ENCODE data around the gene ERC2. TPM values are rescaled to one million over a fixed set of nuclear protein-coding genes. Genes with fewer than 3 reads are reported as not detected.

ERC2 gene
- total RNA-seq, 1 experiment from 2014 or later: 0.77 TPM

- Histone ChIP-seq H4K20me1 (ENCODE audit: low read length) (no peaks in the 10 kb centered on the region), H3K9me2 (replicated peaks; ENCODE audit: low read length) (no peaks in the 10 kb centered on the region), H3K27ac (ENCODE audit: low read length) (no peak overlapping the region), H3K79me2 (ENCODE audit: low read length) (no peaks in the 10 kb centered on the region), H3K4me3 (ENCODE audit: low read length) (no peak overlapping the region), H3K27me3 (ENCODE audit: low read length) (peaks cover 24% of the 10 kb centered on the region), H3K4me2 (ENCODE audit: low read length) (no peak overlapping the region), H3K9me3 (ENCODE audit: low read length) (no peaks in the 10 kb centered on the region), H2AFZ (ENCODE audit: low read length) (no peak overlapping the region), H3K4me1 (ENCODE audit: insufficient read depth, low read length) (no peaks in the 10 kb centered on the region), H3K9ac (ENCODE audit: low read length) (no peak overlapping the region), H3F3A (ENCODE audit: low read length, unreplicated experiment) (no peaks in the 10 kb centered on the region), H3K36me3 (ENCODE audit: low read depth, low read length) (no peaks in the 10 kb centered on the region)
- TF ChIP-seq EZH2 (IDR thresholded peaks at IDR 0.05; ENCODE audit: low read length, unreplicated experiment): no peak
- TF ChIP-seq EZH2phosphoT487 (IDR thresholded peaks at IDR 0.05; ENCODE audit: borderline replicate concordance, low read length): no peak
- TF ChIP-seq, protein P1, sequence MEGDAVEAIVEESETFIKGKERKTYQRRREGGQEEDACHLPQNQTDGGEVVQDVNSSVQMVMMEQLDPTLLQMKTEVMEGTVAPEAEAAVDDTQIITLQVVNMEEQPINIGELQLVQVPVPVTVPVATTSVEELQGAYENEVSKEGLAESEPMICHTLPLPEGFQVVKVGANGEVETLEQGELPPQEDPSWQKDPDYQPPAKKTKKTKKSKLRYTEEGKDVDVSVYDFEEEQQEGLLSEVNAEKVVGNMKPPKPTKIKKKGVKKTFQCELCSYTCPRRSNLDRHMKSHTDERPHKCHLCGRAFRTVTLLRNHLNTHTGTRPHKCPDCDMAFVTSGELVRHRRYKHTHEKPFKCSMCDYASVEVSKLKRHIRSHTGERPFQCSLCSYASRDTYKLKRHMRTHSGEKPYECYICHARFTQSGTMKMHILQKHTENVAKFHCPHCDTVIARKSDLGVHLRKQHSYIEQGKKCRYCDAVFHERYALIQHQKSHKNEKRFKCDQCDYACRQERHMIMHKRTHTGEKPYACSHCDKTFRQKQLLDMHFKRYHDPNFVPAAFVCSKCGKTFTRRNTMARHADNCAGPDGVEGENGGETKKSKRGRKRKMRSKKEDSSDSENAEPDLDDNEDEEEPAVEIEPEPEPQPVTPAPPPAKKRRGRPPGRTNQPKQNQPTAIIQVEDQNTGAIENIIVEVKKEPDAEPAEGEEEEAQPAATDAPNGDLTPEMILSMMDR (conservative IDR thresholded peaks at IDR 0.05; ENCODE audit: low read depth, low read length): peak; percentile 53
- ChIA-PET CTCF (interaction anchor here (0.7 kb wide), 1 partner anchor 54 kb away, joined by 3 read pairs; no protein-coding TSS in a partner anchor), POLR2A (ENCODE audit: unreplicated experiment) (no interaction called here)
- ATAC-seq: no peak
- intact Hi-C loops (cut with micrococcal nuclease): no loop called here
- BruUV-seq (replicated peaks): no TSS peak
- DNase-seq: peak; percentile 16
Observed at GRCh38 chr3:56347219-56347871, 120.9 kb downstream of the ERC2 start.

DNA sequence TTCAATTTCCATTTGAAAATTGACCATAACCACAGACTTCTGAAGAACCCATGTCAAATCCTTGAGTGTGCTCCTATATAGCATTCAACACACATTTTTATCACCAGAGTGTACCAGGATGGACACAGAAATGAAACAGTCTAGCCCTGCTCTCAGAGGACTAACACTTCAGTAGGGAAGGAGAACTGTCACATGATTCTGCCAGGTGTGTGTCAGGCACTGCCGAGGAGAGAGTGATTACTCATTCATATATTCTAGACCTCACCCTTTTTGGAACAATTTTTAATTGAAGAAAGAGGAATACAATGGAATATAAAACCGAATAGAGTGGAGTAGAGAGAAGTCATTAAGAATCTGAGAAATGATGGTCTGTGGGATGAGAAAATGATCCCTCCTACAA is 125.8 kb downstream of the ERC2 start:
- DNase-seq: no peak
- BruUV-seq (replicated peaks): no TSS peak
- intact Hi-C loops (cut with micrococcal nuclease): no loop called here

More for the DNA sequence above, 125.8 kb downstream of the ERC2 start:
- no peaks in the 10 kb centered on the region for H4K20me1 ChIP-seq (ENCODE audit: low read length)
- no peak overlapping the region for H2AFZ ChIP-seq (ENCODE audit: low read length)
- H3K9ac ChIP-seq (ENCODE audit: low read length): no peak overlapping the region
- H3K27ac ChIP-seq (ENCODE audit: low read length): no peak overlapping the region
- no peaks in the 10 kb centered on the region for H3K9me2 ChIP-seq (replicated peaks; ENCODE audit: low read length)
- no peaks in the 10 kb centered on the region for H3K36me3 ChIP-seq (ENCODE audit: low read depth, low read length)
- ChIA-PET CTCF (no interaction called here), POLR2A (ENCODE audit: unreplicated experiment) (interaction anchor here (0.6 kb wide), 1 partner anchor 416 kb away, joined by 13 read pairs; no protein-coding TSS in a partner anchor)
- H3K4me2 ChIP-seq (ENCODE audit: low read length): no peak overlapping the region
- peaks cover 24% of the 10 kb centered on the region for H3K27me3 ChIP-seq (ENCODE audit: low read length)
- no peaks in the 10 kb centered on the region for H3K9me3 ChIP-seq (ENCODE audit: low read length)
- no peak for TF ChIP-seq EZH2phosphoT487 (IDR thresholded peaks at IDR 0.05; ENCODE audit: borderline replicate concordance, low read length)
- TF ChIP-seq EZH2 (IDR thresholded peaks at IDR 0.05; ENCODE audit: low read length, unreplicated experiment): no peak
- TF ChIP-seq, protein P1 (conservative IDR thresholded peaks at IDR 0.05; ENCODE audit: low read depth, low read length): no peak
- ATAC-seq: no peak
- no peak overlapping the region for H3K4me3 ChIP-seq (ENCODE audit: low read length)
- no peaks in the 10 kb centered on the region for H3K4me1 ChIP-seq (ENCODE audit: insufficient read depth, low read length)
- no peaks in the 10 kb centered on the region for H3F3A ChIP-seq (ENCODE audit: low read length, unreplicated experiment)
- no peaks in the 10 kb centered on the region for H3K79me2 ChIP-seq (ENCODE audit: low read length)

Measured in PC-3 (cell line).